Fibroblast of mammary gland (primary cell): ENCODE data around the gene MYRF.
A peak's percentile ranks its signal among the peaks of the same experiment; 100 is the strongest.

Experiments used
- DNase-seq: peaks from one replicate; pipeline ENCODE4 v3.0.0-alpha.2; 2010; ENCODE audit warnings: low read depth
- H3K4me3 ChIP-seq: 2 replicates; pipeline ENCODE4 v1.5.1; 2011; ENCODE audit warnings: low read depth, mild to moderate bottlenecking, low read length, moderate library complexity; ENCODE audit not compliant: control insufficient read depth
- CTCF ChIP-seq: conservative IDR thresholded peaks from 2 replicates; pipeline ENCODE4 v1.5.1; 2011; ENCODE audit warnings: low read depth, low read length, inconsistent platforms; ENCODE audit not compliant: control insufficient read depth, insufficient read depth

Gene MYRF

GRCh38 chr11:61744181-61744580, 8.3 kb upstream of the MYRF start:
- DNase-seq = peak; percentile 11
- TF ChIP-seq CTCF = no peak
- no peak overlapping the region for H3K4me3 ChIP-seq

DNA sequence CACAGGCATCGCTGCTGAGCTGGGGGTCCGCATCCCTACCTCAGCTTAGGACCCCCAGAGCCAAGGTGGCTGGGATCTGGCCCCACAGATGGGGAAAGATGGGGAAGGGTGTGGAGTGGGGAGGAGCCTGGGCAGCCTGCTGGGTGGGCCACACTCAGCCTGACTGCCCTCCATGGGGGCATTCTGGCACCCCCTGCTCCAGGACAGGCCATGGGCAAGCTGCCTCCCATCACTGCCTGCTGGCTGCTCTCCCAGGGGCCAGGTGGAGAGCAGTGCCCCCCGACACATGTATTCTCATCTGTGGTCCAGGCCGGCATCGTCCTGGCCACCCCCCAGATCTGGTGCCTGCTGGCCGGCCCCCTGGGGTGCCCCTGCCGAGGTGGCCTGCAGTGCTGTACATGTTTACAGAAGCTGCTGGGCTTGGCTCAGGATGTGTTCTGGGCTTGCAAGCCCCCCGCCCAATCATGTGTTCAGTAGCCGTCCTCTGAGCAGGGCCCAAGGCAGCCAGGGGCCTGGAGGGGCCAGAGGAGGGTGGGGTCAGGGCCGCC, 7.8 kb upstream of the MYRF start:
- TF ChIP-seq CTCF = no peak
- no peak for DNase-seq
- H3K4me3 ChIP-seq = no peak overlapping the region

DNA sequence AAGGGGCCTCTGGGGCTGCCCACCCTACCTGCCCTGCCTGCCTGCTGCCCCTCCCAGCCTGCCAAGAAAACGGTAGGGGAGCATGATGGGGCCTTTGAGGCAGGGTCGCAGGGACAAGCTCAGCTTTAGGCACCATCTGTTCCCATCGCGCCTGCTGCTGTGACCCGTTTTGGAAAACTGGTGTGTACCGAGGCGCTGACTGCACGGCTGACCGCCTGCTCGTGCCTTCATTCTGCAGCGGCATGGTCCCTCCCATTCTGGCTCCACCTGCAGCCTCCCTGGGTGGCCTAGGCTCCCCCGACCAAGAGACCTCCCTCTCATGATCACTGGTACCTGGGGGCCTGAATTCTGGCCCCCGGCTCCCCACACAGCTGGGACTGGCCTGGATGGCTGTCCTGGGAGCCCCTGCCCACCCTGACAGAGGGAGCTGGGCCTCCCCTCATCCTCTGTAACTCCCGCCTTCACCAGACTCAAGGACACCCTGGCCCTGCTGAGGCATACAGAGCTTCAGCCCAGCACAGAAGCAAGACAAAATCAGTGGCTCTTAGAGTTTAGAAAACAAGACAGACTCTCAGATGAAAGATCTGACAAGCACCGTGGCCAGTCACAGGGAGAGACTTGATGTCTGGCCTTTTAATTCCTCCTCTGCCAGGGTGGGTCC, 6.5 kb upstream of the MYRF start:
- H3K4me3 ChIP-seq = no peak overlapping the region
- no peak for TF ChIP-seq CTCF
- DNase-seq = no peak

- no peak for TF ChIP-seq CTCF
- no peak for DNase-seq
- H3K4me3 ChIP-seq = no peak overlapping the region
Observed at GRCh38 chr11:61746442-61747191, 5.8 kb upstream of the MYRF start.

DNA sequence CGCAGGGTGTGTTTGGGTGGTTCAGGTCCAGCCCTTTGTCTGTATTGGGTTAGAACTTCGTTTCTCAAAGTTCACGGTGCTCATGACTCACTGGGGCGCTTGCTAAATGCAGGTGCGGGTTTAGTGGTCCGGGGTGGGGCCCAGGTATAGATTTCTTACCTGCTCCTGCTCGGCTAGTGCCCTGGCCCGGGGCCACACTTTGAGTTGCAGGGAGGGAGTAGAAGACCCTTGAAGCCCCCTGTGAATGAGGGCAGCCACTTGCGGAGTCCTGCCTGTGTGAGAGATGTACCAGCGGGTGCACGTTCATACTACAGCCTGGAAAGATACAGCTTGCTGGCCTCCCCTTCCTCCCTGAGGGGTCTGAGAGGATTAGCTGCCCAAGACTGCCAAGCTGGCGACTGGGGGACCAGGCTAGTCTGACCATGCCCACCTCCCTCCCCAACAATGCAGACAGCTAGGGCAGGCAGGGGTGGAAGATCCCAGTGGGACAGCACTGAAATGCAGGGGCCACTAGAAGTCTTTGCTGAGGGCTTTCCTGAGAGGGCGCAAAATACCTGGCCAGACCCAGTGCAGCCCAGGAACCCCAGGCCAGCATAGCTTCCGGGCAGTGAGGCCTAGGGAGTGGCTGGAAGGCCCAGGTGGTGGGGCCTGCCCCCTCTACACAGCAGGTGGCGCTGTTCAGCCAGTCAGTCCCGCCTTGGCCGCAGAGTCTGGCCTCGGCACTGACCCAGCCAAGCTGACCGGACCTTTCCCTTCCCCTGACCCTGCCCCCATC, 5.1 kb upstream of the MYRF start:
- no peak overlapping the region for H3K4me3 ChIP-seq
- DNase-seq = peak; percentile 64
- peak; percentile 83 for TF ChIP-seq CTCF

GRCh38 chr11:61747967-61748285, 4.5 kb upstream of the MYRF start:
- H3K4me3 ChIP-seq = no peak overlapping the region
- TF ChIP-seq CTCF = no peak
- no peak for DNase-seq
